Fibroblast of upper back skin (primary cell): Measurements from ENCODE around the gene HOXA2.

Experiments
- DNase-seq: peaks from one replicate; pipeline ENCODE4 v3.0.0-alpha.2; 2013

Gene HOXA2

DNA sequence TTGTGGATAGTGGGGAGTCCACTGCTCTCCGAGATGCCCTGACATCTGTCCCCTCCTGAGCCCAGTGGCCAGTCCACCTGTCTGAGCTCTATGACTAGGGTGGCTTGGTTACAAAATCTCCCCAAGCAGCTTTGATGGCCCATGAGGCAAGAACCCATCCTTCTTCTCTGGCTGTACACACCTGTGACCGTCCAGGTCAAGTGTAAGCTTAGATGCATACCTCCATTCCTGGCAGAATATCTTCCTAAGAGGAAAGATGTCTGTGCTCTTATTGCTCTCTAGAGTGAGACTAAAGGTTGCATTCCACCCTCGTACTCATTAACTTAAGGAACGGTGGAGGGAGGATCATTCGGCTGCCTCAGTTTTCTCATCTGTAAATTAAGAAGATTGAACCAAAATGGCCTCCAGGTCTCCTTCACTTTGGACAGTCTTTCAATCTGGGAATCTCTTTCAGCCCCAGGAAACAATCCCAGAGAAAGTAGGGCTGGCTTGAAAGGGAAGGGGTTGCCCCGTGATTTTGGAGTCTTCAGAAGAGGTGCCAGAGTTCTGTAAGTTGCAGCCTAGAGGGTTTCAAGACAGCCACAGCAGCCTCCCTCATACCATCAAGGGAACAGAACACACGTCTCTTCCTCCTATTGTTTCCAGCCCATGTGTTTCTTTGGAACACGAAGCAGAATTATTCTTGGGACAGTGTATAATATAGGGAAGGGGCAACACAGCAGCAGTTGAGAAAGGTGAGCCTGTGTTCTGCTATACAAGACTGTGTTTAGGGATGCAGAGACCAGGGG, 22.6 kb upstream of the HOXA2 start:
- no peak for DNase-seq

DNA sequence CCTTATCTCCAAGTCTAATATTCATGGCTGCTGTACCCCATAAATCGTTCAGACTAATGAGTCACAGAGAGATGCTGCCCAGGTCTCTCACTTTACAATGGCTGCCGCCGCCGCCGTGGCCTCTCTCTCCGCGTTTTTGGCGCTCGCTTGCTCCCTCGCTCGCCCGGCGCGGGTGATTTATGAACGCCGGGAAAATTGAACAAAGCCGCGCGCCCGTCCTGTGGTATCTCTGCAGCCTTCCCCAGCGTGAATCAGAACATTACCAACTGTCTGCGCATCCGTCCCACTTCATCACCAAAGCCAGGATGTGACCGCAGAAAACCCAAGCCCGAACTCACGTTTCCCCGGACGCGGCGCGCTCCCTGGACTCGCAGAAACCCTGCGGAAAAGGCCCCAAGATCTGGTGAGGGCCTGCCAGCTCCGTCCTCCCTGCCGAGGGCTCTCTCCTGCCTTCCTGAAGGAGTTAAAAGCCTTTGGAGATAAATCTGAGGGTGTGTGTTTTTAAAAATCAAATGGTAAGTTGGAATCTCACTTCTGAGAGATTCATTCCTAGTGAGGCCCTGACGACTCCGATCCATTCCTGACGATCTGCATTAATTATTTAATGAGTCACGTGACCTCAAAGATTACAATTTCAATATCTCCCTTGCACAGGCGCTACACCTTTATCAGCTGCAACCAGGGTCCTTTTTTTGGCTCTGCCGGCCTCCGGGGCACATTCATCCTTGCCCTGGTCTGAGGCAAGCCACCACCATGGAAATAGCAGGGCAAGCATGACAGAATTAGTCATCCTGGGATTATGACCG, 21.8 kb upstream of the HOXA2 start:
- DNase-seq, result peak; percentile 95

DNA sequence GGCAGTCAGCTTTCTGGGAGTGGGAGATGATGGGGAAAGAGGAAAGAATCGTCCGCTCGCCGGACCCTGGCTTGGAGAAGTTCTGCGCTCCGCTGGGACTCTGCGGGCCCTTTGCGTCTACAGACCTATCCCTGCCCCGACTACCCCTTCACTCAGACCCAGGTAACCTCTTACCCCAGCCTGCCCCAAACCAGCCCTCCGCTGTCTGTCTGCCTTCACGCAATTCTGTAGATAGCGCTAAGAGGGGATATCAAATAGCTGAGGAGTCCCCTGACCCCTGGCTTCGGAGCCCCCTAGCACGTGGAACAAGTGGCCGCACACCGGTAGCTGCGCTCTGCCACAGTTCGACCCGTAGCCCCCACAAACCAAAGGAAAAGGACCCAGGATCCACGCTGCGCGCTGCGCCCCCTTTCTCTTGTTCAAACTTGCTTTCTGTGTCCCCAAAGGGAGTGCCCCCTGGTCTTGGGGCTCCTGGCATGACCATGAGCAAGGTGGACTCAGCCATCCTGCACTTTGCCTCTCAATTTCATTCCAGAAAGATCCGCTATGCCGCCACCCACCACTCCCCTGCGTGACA, 21.1 kb upstream of the HOXA2 start:
- DNase-seq, result no peak

DNA sequence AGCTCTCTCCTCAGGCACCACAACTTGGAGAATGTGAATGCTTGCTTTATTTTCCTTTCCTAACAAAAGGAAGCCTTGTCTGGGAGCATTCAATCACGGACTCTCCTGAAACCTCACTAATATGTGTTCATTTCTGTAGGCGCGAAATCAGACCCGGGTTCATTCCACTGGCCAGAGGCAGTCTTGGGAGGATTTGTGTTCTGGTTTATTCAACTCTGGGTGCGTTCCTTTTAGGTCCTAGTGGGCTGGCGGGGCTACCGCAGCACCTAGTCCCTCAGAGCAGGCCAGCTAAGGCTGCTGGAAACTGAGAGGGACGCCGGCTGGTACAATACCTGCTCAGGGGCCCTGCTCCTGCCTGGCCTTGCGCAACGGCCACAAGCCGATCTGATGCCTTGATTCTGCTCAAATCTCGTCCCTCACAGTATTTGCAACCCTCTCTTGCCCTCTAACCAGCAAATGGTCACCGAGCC, 20.6 kb upstream of the HOXA2 start:
- no peak for DNase-seq

DNA sequence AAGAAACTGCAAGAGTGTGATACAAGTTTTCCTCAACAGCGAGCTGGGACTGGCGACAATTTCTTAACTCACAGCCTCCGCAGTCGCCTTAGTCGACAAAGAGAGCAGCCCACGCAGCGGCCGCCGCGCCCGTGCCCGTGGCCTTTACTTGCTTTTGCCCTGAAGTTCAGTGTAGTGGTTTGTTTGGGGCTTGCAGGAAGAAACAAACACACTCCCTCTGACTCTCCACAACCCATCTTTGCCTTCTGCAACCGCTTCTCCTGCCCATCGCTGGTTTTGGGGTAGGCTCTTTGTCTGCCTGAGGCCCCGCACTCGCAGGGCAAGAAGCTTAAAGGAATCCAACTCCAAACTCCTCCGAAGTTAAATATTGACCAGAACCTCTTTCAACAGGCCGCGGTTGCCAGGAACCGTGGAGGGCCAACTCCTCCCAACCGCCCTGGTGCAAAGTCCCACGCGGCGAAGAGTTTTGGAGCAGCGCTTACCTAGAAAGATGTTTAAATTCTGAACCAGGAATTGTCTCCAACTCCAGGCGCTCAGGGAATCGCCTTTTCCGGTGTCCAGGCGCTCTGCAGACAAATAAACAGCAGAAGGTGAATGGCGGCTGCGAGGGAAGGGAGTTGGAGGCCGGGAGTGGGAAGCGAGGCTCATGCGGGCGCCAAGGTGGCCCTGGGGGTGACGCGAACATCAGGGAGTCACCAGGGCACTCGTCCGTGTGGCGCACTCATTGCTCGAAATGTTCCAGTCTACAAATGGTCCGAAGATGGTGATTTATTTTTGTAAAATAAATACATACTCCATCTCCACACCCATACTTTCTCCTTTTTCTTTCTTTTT, 19.8 kb upstream of the HOXA2 start:
- no peak for DNase-seq

DNA sequence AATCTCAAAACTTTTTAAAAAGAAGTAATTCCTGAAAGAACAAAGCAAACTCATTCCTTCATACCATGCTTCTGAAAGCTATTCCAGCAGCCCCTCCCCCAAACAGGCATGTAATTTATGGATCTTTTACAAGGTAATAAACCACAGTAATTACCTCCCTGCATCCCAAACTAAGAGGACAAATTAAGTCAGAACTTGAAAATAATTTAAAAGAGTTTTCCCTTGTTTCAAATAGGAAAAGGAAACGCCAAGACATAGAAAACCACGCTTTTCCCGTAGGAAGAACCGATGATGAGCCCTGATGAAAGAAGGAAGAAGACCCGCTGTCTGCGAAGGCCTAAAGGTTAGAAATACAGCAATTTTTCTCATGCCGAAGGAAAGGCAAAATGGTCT, 19.2 kb upstream of the HOXA2 start:
- no peak for DNase-seq

DNA sequence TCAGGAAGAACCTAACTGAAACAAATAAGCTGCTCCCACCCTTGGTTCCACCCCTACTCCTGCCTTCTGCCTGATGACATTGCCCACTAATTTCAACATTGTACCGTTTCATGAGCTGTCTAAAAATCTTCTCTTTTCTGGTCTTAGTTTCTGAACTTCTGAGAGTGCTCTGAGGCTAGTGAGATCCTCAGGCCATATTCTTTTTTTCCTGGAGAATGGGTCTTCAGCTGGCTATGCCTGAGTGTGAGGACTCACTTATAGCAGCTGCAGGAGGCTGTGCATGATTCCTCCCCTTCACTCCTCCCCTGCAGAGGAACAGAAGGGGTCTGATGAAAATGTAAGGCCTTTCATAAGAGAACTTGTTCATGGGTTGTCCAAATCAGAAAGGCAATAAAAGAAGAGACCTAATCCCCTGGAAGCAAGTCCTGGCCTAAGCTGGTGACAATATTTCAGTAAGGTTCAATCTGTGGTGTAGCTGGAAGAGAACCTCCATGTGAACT, 17.0 kb upstream of the HOXA2 start:
- DNase-seq, result no peak

DNA sequence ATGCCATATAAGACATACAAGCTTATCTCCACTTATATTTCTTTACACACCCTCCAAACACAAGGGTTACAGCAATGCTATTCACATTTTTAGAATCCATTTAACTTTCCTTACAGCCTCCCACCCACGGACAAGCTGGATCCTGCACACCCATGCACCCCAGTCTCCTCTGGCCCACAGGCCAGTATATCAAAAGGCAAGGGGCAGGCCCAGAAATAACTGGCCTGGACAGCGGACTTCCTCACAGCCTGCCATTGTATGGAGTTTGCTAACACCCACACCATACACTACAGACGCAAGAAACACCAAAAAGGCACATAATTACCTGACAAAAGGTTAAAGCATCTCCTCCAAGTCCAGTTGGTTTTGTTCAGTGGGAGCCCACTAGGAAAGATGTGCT, 16.1 kb upstream of the HOXA2 start:
- no peak for DNase-seq

DNA sequence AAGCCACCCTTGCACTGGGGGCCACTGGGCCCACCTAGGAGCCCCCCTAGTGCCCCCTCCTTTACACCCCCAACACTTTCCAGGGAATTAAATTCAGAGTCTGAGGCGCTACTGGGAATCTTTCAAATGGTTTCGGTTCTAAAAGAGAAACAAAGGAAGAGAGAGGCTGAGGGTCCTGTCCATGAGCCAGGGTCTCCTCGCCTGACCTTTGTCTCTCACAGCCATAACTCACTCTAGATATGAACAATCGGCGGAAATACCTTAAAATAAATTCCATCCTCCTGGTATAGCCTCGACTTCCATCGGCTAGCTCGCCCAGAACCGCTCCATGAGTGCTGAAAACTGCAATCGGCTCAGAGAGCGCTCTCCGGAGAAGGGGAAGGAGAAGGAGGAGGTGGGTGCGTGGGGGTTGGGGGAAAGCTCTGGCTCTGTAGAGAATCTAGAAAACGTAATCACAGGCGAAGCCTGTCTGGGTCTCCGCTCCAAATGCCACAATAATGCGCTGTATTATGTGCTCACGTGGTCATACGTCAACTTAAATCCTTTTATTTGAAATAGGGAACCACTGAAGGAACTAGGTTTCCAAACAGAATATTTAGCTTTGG, 15.5 kb upstream of the HOXA2 start:
- DNase-seq, result peak; percentile 70

DNA sequence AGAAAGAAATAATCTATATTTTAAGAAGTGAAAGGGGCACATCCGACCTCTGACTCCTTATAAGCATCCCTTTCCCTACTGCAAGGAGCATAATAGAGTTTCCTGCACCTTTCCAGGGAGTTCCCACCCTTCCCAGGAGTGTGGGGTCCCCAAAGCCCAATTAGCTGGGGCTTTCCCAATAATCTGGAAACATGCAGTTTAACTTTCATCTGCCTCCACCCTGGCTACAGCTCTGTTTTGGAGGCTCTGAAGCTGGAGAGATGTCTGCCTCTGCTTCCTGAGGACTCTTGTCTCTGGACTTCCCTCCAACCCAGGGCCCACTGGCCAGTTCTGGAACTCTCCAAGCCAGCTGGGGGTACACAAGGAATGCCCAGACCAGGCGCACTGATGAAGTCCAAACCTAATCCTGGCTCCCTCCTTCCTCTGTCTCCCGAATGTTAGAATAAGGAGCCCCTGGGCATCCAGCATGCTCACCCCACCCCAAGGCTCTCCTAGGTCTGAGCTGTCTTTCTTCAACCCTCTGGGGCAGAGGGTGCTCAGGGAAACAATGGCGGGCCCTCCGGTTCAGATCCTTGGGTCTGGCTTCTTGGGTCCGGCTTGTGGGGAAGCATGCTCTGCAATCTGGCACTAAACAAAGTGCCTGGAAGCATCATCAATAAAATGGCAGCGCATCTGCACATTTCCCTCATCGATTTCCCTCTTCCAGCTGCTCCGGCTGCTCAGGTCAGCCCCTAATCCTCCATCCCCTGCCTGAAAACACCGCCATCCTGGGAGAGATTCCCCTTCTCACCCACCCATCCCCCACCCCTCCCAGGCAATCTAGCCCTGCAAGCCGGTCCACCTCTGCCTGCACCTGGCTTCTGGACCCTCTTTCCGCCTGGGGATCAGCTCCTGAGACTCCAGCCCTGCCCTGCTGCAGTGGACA, 14.7 kb upstream of the HOXA2 start:
- DNase-seq, result no peak

DNA sequence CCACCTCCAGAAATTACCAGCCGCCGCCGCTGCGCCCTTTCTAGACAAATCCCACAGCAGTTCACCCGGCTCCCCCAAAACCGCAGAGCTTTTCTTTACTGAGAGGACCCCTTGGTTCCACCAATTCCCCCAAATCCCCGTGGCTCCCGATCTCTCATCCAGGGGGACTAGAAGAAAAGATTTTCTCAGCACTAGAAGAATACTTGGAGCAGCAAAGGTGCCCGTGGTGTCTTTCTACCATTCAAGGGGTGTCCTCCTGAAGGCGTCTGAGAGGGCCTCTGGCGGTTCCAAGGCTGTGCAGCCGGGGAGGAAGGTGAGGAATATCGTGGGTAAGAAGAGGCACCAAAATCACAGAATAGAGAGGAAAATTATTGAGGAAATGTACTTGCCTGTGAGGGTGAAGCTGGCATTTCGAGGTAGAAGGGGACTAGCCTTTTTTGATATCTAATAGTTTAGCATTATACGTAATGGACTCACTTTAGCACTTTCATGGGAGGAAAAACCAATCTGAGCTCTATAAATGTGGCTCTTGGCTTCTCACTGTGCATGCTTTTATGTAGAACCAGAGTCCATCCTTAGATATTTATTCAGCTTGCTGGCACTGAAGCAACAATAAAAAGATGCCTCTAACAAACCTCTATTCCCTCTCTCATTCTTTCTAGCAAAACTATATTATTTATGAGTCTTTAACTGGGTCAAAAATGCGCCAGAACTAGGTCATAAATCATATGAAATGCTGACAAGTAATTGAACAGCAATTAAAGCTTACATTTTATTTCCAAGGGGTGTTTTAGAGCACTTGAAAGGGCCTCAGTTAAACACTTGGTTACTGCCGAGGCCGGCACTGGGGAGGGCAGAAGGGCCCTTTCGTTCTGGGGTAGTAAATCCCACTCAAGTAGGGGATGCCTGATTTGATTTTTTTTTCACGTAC, 13.8 kb upstream of the HOXA2 start:
- no peak for DNase-seq

DNA sequence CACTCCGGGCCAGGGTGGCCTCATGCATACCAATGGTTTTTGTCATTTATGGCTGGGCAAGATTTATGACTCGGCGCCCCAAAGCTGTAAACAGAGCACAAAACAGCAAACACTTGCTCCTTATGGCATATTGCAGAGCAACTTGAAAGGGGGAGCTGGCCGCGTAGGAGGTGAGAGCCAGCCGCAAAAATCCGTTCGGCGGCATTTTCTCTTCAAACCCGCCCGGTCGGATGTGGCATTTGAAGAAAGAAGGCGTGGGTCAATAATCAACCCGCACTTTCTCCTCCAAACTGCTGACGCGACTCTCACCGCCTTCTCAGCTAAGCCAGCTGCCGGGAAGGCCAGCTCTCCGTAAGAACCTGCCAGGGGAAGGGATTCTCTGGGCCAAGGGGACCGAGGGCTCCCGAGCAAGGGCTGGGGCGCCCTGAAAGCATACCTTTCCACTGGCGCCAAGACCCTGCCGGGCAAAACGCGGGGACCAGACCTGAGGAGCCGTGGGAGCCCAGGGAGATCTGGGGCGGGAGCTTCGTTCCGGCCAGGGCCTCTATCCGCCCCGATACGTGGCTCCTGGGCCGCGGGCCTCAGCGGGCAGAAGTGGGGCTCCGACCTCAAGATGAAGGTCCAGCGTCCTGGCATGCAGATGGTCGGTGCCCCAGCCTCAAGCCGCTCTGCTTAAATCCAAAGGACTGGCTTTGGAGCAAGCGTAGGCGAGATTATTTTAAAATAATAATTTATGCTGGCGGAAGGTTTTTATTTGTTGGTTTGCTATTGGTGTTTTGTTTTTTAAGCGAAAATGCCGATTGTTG, 12.9 kb upstream of the HOXA2 start:
- peak; percentile 47 for DNase-seq

DNA sequence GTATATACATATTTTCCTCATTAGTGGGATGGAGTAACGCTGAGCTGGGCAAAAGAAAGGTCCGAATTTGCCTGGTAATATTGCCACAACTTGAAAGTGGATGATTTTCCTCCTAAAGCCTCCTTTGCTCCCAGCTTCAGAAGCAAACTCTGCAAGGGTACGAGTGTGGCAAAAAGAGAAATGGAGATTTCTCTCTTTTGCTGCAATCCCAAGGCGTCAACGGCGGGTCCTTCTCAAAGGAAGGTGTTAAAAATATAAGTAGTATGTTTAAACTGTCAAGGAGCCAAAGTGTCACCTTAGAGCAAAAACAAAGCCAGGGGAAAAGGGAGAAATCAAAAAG, 12.4 kb upstream of the HOXA2 start:
- no peak for DNase-seq

DNA sequence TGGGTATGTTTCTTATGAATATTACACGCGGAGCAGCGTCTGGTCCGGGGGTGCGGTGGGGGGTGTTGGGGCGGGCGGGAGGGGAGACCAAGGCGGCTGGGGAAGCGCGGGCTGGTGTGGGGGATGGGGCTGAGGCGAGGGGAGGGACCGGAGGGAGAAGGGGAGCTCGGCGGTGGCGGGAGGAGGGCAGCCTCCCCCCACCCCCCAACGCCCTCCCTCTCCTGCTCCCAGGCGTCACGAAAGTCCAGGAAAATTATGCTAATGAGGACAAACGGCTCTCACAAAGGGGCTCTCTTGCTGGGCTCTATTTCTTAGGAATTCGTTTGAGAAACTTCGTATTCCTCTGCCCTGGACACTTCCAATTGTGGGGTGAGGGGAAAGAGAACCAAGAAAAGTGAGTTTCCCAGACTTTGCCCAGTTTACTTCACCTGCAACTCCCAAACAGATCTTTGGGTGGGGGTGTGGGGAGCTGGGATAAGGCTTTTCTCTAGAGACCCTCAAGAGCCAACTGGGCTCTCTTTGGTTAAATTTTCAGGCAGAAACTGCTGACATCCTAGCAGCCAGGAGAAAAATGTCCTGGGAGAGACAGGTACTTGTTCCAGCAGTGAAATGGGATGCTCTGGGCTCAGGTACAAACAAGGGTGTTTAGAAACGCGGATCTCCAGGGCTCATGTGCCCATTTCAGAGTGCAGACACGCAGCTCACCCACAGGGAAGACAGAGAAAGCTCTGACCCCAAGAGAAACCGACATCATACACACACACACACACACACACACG, 11.7 kb upstream of the HOXA2 start:
- DNase-seq, result peak; percentile 65

DNA sequence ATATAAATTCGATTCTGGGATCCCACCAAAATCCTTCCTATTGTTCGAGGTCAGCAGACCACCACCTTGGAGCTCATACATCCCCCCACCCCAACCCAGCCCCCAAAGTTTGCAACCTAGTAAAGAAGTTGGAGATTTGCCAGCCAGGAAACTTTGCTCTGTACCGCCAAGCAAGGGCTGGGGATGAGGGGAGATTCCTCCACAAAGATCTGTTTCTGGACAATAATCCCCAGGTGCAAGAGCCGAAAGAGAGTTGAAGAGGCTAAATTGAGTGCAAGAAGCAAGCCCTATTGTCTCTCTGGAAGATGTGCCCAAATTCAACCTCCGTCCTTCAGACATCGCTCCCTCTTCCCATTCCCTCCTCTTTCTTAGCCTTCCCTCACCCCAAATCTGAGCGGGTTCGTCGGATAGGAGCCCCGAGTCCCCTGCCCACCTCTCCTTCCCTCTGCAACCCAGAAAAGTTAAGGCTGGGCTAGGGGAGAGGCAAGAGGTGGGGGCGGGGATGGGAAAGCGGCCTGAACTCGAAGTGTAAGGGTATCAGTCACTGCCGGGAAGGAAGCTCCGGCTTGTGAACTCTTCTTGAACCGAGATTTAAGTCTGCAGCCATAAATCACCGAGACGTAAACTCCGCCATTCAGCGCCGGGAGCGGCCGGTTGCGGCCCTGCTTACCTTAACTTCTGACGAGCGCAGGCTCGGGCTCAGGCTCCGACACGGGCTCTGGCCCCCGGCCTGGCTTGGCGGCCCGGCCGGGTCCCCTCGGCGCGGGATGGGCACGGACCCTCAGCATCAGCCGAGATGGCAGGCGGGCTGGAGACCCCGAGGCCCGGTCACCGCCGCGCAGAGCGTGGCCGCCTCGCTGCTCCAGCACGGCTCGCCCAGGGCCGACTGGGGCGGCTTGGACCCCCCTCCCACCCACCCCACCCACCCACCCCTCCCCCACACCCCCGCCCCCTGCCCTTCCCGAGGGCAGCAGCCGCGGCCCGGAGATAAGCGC, 10.8 kb upstream of the HOXA2 start:
- peak; percentile 86 for DNase-seq

DNA sequence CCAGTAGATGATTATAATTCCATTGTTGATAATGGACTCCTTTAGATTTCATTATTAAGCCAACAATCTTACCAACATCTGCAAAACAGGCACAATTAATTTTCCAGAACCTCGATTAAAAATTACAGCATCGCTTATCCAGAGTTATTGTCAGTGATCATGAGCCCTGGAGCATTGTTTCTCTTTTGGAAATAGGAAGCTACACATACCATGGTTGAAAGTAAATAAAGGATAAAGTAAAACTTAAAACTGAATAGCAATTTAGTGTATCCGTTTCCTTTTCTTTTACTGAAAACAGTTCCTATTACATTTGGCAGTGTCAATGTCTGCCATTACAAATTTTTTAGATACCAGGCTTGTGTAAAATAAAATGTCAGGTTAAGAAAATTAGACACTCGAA, 9.9 kb upstream of the HOXA2 start:
- DNase-seq, result no peak

DNA sequence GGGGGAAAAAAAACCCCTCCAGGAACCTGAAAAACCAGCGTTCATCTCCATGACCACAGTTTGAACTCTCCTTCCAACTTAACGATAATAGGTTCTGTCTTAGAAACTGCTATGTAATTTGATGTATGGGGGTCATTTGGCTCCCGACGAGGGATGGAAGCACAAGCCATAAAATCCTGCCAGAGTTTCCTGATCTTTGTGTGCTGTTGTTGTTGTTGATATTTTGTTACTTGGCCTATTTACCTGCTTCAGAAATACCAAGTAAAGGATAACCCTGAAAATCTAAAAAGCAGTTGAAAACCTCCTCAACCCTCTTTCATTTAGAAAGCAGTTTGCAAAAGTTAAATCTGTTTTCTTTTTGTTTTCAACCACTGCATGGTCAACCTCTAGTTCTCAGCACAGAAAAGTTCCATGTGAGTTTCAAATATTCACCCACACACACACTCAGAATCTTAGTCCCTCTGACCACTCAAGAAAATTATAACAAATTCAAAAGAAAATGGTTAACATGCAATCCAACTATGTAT, 9.3 kb upstream of the HOXA2 start:
- no peak for DNase-seq
